Tibial nerve (tissue), 3 donors: ENCODE data around the gene SIRT6.

Source experiments
- POLR2A ChIP-seq, 2 donors: fragments of 450-650 bp; IDR thresholded peaks; one replicate each; pipeline ENCODE4 v1.6.1; 2017; ENCODE audit warnings: antibody characterized with exemption in 2 of 2, mild to moderate bottlenecking in 2 of 2, moderate library complexity in 2 of 2
- TF ChIP-seq, protein P1 (sequence below), 5 experiments: fragments of 200-600 bp in 3 of 5; fragments of 450-650 bp in 2 of 5; sonication (generic) in 3 of 5; IDR thresholded peaks; one replicate each; pipeline ENCODE4 v1.5.1; 2016 to 2019; ENCODE audit warnings: antibody characterized with exemption in 5 of 5, mild to moderate bottlenecking in 3 of 5, moderate library complexity in 2 of 5

DNA sequence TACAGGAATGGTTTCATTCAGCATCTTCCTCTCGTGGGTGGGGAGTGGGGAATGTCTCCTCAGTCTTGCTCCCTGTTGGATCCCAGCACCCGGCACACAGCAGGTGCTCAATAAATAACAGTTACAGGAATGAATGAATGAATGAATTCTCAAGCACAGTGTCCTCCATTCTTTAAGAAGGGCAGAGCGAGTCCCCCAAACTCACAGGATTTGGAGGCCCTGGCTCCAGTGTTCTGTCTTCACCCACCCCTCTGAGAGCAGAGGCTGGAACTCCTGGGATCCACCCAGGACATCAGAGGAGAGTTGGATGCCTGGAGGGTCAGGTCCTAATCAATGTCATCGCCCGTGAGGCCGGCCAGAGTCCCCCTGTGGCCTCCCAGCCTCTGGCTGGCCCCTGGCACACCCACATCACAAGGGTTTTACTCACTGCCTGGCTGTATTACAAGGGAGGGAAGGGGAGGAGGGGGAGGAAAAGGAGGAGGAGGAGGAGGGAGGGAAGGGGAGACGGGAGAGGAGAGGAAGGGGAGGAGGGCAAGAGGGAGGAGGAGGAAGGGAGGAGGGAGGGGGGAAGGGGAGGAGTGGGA, 37.6 kb downstream of the SIRT6 start:
- no peak for TF ChIP-seq POLR2A (IDR thresholded peaks at IDR 0.05)
- TF ChIP-seq, protein P1, sequence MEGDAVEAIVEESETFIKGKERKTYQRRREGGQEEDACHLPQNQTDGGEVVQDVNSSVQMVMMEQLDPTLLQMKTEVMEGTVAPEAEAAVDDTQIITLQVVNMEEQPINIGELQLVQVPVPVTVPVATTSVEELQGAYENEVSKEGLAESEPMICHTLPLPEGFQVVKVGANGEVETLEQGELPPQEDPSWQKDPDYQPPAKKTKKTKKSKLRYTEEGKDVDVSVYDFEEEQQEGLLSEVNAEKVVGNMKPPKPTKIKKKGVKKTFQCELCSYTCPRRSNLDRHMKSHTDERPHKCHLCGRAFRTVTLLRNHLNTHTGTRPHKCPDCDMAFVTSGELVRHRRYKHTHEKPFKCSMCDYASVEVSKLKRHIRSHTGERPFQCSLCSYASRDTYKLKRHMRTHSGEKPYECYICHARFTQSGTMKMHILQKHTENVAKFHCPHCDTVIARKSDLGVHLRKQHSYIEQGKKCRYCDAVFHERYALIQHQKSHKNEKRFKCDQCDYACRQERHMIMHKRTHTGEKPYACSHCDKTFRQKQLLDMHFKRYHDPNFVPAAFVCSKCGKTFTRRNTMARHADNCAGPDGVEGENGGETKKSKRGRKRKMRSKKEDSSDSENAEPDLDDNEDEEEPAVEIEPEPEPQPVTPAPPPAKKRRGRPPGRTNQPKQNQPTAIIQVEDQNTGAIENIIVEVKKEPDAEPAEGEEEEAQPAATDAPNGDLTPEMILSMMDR (IDR thresholded peaks at IDR 0.05): no peak
